NCI-H524 (cell line): ENCODE measurements around the gene ZNF93.
"Not testable (repeated sequence)": the region's sequence is repeated elsewhere in the genome, so short reads cannot be mapped to it uniquely, and the experiment has no call there.

Experiments
- DNase-seq, 2 experiments: peaks; one replicate each; lab custom pipeline; 2025; lab: John Stamatoyannopoulos, UW

The ZNF93 gene

DNA sequence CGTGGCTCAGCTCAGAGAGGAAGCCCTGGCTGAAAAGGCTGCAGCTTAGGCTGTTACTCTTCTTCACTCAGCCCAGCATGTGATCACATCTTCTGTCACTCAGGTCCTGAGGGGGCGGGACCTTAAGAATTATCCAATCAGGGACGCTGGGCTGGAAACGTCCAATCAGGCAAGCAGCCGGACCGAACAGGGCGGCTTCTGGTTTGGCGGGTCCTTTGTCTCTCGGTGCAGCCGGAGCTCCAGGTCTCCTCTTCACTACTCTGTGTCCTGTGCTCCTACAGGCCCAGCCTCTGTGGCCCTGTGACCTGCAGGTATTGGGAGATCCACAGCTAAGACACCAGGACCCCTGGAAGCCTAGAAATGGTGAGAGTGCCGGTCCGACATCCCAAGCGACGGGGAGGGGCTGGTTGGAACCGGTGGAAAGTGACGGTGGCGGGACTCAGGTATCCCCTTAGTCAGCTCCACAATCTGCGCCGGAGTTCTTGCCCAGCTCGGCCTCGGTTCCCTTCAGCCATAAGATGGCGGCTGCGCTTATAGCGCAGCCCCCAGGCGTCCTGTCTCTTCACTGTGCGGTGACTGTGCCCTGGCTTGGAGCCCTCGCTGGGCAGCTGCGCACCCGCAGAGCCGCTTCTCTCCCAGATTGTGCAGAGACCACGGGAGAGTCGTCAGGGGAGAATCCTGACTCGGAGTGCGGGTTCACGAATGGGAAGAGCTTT is at the start of gene ZNF93:
Gene ZNF93, plus strand, starts transcription at position 218 of the 716 bp plus-strand sequence. Its CDS starts 143 bp downstream, at position 361.
- DNase-seq: peak; percentile 89 to 91

- DNase-seq: not testable (repeated sequence)
These were observed 49.0 kb upstream of the ZNF93 start for GRCh38 chr19:19851740-19852139.

- no peak for DNase-seq
These were observed 42.0 kb upstream of the ZNF93 start for GRCh38 chr19:19858751-19859150.

GRCh38 chr19:19860756-19861390 is 39.9 kb upstream of the ZNF93 start:
- DNase-seq: no peak

DNA sequence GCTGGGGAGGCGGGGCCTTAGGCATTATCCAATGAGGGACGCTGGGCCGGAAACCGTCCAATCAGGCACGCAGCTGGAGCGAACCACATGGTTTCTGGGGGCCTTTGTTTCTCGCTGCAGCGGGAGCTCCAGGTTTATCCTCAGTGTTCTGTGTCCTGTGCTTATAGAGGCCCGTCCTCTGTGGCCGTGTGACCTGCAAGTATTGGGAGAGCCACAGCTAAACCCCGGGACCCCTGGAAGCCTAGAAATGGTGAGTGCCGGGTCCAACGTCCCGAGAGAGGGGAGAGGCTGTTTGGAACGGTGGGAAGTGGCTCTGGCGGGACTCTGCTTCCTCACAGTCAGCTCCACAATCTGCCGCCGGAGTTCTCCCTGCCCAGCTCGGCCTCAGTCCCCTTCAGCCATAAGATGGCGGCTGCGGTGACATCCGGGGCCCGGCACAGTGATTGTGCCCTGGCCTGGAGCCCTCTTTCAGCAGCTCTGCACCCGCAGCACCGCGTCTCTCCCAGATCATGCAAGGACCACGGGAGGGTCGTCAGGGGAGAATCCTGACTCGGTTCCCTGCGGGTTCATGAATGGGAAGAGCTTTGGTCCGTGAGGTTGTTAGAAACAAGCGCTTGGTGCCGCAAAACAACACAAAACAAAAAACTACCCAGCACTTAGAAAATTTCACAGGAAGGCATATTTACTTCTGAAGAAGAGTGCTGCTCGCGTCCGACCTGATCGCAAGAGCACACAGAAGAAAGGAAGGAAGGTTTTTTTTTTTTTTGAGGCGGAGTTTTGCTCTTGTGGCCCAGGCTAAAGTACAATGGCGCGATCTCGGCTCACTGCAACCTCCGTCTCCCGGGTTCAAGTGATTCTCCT is 34.8 kb upstream of the ZNF93 start, which contains the start of gene ZNF253:
Gene ZNF253, plus strand, starts transcription at position 133 of the 861 bp plus-strand sequence. Its CDS starts 115 bp downstream, at position 248.
- DNase-seq: peak; percentile 84 to 87

DNA sequence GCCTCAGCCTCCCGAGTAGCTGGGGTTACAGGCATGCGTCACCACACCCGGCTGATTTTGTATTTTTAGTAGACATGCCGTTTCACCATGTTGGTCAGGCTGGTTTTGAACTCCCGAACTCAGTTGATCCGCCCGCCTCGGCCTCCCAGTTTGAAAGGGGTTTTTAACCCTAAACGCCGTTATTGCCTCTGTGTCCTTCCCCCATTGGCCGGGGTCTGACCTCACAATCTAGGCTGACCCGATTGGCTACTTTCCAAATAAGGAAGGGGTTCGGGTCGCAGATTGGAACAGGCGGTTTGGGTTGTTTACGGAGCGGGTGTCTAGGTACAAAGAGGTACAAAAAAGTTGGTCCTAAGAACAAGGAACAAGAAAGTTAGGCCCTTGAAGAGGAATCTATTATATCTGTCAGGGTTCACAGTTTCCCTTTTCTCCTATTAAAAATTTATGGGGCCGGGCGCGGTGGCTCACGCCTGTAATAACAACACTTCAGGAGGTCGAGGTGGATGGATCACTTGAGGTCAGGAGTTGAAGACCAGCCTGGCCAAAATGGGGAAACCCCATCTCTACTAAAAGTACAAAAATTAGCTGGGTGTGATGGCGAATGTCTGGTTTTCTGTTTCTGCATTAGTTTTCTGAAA is 34.0 kb upstream of the ZNF93 start:
- no peak for DNase-seq

DNA sequence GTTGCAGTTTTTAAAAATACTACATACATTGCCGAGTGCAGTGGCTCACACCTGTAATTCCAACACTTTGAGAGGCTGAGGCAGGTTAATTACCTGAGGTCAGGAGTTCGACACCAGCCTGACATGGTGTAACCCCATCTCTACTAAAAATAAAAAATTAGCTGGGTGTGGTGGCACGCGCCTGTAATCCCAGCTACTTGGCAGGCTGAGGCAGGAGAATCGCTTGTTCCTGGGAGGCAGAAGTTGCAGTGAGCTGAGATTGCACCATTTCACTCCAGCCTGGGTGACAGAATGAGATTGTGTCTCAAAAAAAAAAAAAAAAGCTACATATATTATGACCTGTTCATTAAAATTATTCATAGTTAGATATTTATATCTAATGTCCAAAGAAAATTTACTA is 30.7 kb upstream of the ZNF93 start:
- DNase-seq: not testable (repeated sequence)

GRCh38 chr19:19871932-19872331 is 28.8 kb upstream of the ZNF93 start:
- DNase-seq: no peak

- DNase-seq: no peak
These were observed 27.4 kb upstream of the ZNF93 start for GRCh38 chr19:19873381-19873780.

GRCh38 chr19:19877724-19878123 is 23.0 kb upstream of the ZNF93 start:
- DNase-seq: no peak

DNA sequence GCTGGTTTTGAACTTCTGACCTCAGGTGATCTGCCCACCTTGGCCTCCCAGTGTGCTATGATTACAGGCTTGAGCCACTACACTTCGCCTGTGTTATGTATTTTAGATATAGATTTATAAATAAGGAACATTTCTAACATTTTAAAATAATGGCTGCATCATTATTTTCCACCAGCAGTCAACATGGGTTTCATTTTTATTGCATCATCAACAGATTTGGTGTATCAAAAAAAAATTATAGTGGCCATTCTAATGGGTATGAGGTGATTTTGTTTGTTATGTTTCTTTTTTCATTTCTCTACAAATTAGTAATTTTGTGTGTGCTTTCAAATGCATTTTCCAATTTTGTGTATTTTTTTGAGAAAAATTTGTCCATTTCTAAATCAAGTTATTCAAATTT is 16.2 kb upstream of the ZNF93 start:
- DNase-seq: no peak

GRCh38 chr19:19892055-19892941 is 8.4 kb upstream of the ZNF93 start:
- DNase-seq: not testable (repeated sequence)

- DNase-seq: peak; percentile 10 to 13
These were observed 512 bp upstream of the ZNF93 start for GRCh38 chr19:19900139-19900728.

- DNase-seq: not testable (repeated sequence)
These were observed 6.8 kb downstream of the ZNF93 start for GRCh38 chr19:19907551-19907950.

DNA sequence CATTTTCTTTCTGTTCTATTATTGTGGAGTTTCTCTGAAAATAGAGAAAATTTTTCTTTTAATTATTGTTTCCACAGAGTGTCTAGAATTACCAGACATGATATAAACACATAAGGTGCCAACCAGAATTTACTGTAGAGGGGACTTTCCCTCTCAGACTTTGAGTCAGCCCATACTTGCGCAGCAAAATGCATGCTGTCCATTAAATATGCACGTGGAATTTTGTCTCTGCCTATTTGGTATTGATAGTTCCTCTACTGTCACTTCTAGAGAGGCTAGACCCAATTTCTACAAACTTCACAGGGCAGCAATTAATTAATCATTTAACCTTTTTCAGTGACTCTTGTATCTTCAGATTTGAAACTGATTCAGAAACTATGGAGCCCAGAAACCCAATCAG is 8.9 kb downstream of the ZNF93 start:
- no peak for DNase-seq

GRCh38 chr19:19911150-19911549 is 10.4 kb downstream of the ZNF93 start:
- no peak for DNase-seq

GRCh38 chr19:19914596-19914995 is 13.8 kb downstream of the ZNF93 start:
- no peak for DNase-seq

- DNase-seq: peak in 1 of 2 experiments; percentile 38
These were observed 29.7 kb downstream of the ZNF93 start for GRCh38 chr19:19930417-19930816.

GRCh38 chr19:19933432-19934314 is 32.9 kb downstream of the ZNF93 start:
- DNase-seq: not testable (repeated sequence)
